ENCODE data around the gene MSL1. TPM values are rescaled to one million over a fixed set of nuclear protein-coding genes. Genes with fewer than 3 reads are reported as not detected.

MSL1 gene
- total and polyA plus RNA-seq, 9 of the 15 experiments (the other 6 are each of a cell fraction or from before 2014, with no cell fraction given), result 13.8 to 120 (median 61.9) TPM

- TF ChIP-seq ZBTB26 (CRISPR knock-in tag; IDR thresholded peaks at IDR 0.05) (no peak), E2F8 (IDR thresholded peaks at IDR 0.05; ENCODE audit: low read depth, partially characterized antibody) (no peak), ESRRA (IDR thresholded peaks at IDR 0.05; ENCODE audit: borderline replicate concordance, low read depth) (0 out of 2 replicates have a peak, but pooled peaks have one; percentile 5), MYNN (IDR thresholded peaks at IDR 0.05) (no peak), MYNN (CRISPR knock-in tag; IDR thresholded peaks at IDR 0.05) (no peak), CEBPB (tag; IDR thresholded peaks at IDR 0.05) (peak; percentile 32; the same call in 1 of the 2 replicates), PREB (CRISPR knock-in tag; IDR thresholded peaks at IDR 0.05) (no peak), ZNF589 (CRISPR knock-in tag; IDR thresholded peaks at IDR 0.05; ENCODE audit: low read depth) (no peak), MIER1 (IDR thresholded peaks at IDR 0.05; ENCODE audit: low read depth) (no peak), RBBP5 (IDR thresholded peaks at IDR 0.05; ENCODE audit: borderline replicate concordance, insufficient read depth, low read length, poor library complexity, severe bottlenecking) (no peak), ZNF609 (CRISPR knock-in tag; IDR thresholded peaks at IDR 0.05; ENCODE audit: borderline replicate concordance) (no peak), CEBPG (CRISPR knock-in tag; IDR thresholded peaks at IDR 0.05) (no peak), CEBPG (tag; conservative IDR thresholded peaks at IDR 0.05 in 1 of 2, IDR thresholded peaks at IDR 0.05 in 1 of 2) (0 out of 4 replicates have a peak, but pooled peaks of 1 of the 2 experiments have one; percentile 22), NR4A1 (CRISPR knock-in tag; IDR thresholded peaks at IDR 0.05) (no peak), NR4A1 (tag; IDR thresholded peaks at IDR 0.05) (no peak), NFE2 (IDR thresholded peaks at IDR 0.05; ENCODE audit: low read depth) (no peak)
Measured at GRCh38 chr17:40075942-40076498, 45.8 kb upstream of the MSL1 start (continued).
